HepG2 (cell line): Measurements from ENCODE around the gene PRSS38. TPM values are rescaled to one million over a fixed set of nuclear protein-coding genes. Genes with fewer than 3 reads are reported as not detected.

Experiments used
- ATAC-seq: fragments of 200-7000 bp; cut with Tn5 transposase; 3 replicates; pipeline ENCODE4 v1.9.1; 2020; ENCODE audit warnings: mild to moderate bottlenecking, moderate library complexity
- BruUV-seq: library from RNA; stranded (reverse); fragments of 400-500 nt; replicated peaks from 2 replicates; lab custom pipeline; 2021; lab: Mats Ljungman, UMichigan
- CTCF ChIA-PET: fragments of 300-600 bp; formaldehyde crosslinking; extraction: SDS; loops from one replicate; lab custom pipeline; 2021; ENCODE audit warnings: low total read pairs, inconsistent platforms, low intra/inter-chr PET ratio; lab: Yijun Ruan, JAX
- POLR2A ChIA-PET: fragments of 350-600 bp; sonication (Branson Sonifier 250); formaldehyde crosslinking; loops from one replicate; lab custom pipeline; 2020; ENCODE audit warnings: antibody characterized with exemption, inconsistent platforms; lab: Yijun Ruan, JAX
- DNase-seq: peaks from one replicate; pipeline ENCODE4 v3.0.0-alpha.2; 2015; ENCODE audit warnings: low spot score
- FAIRE-seq: peaks from 3 replicates; lab custom pipeline; 2011; peaks lifted over from hg19 to GRCh38; lab: Jason Lieb, UNC
- H2AFZ ChIP-seq: one replicate; pipeline ENCODE4 v1.6.1; 2011; ENCODE audit warnings: low read length, inconsistent platforms
- H3K27ac ChIP-seq: fragments of 300-600 bp; 3 replicates; pipeline ENCODE4 v1.8.0; 2011; ENCODE audit warnings: mixed run types, mild to moderate bottlenecking, mixed read lengths, low read length, inconsistent platforms; ENCODE audit not compliant: insufficient read depth; ENCODE audit errors: extremely low read length
- H3K27me3 ChIP-seq, 2 experiments: fragments of 200-600 bp in 1 of 2; 2 replicates in 1 of 2; 3 replicates in 1 of 2; pipeline versions ENCODE4 v1.6.0 to v1.8.0; 2011; ENCODE audit warnings: low read length in 2 of 2, mild to moderate bottlenecking in 2 of 2, moderate library complexity in 2 of 2, inconsistent platforms in 1 of 2; ENCODE audit not compliant: insufficient read depth in 2 of 2, control insufficient read depth in 1 of 2
- H3K36me3 ChIP-seq, 2 experiments: fragments of 200-600 bp in 1 of 2; replicated peaks in 1 of 2; 2 replicates in 1 of 2; 3 replicates in 1 of 2; pipeline versions ENCODE4 v1.5.1 to v1.8.0; 2011; ENCODE audit warnings: low read length in 2 of 2, inconsistent platforms in 1 of 2; ENCODE audit not compliant: insufficient read depth in 2 of 2, control insufficient read depth in 1 of 2
- H3K4me1 ChIP-seq: 2 replicates; pipeline ENCODE4 v1.5.1; 2012; ENCODE audit warnings: low read length, inconsistent platforms; ENCODE audit not compliant: insufficient read depth
- H3K4me2 ChIP-seq: 2 replicates; pipeline ENCODE4 v1.6.0; 2011; ENCODE audit warnings: low read depth, low read length, inconsistent platforms
- H3K4me3 ChIP-seq, 3 experiments: fragments of 200-600 bp in 1 of 3; sonication (generic), shearing (Covaris generic) in 1 of 3; replicated peaks in 1 of 3; 2 replicates each; pipeline ENCODE4 v1.5.1; 2011 to 2016; ENCODE audit warnings: low read length in 3 of 3, inconsistent platforms in 2 of 3, low read depth in 2 of 3, mild to moderate bottlenecking in 2 of 3, control low read depth in 1 of 3, mixed read lengths in 1 of 3; ENCODE audit not compliant: insufficient read depth in 1 of 3
- H3K79me2 ChIP-seq: one replicate; pipeline ENCODE4 v1.6.1; 2011; ENCODE audit warnings: low read length, inconsistent platforms; ENCODE audit not compliant: insufficient read depth
- H3K9ac ChIP-seq: 2 replicates; pipeline ENCODE4 v1.6.0; 2011; ENCODE audit warnings: mild to moderate bottlenecking, low read depth, low read length, inconsistent platforms; ENCODE audit not compliant: insufficient read depth
- H3K9me3 ChIP-seq: 2 replicates; pipeline ENCODE4 v1.5.1; 2012; ENCODE audit warnings: mild to moderate bottlenecking, low read length
- H4K20me1 ChIP-seq: 2 replicates; pipeline ENCODE4 v1.6.0; 2011; ENCODE audit warnings: inconsistent platforms, mild to moderate bottlenecking, low read length, moderate library complexity; ENCODE audit not compliant: insufficient read depth
- BCL6 ChIP-seq: IDR thresholded peaks from 2 replicates; pipeline ENCODE4 v1.6.1; 2016; ENCODE audit warnings: missing genetic modification reagents, missing compliant biosample characterization
- HDAC1 ChIP-seq: sonication (generic); formaldehyde crosslinking; IDR thresholded peaks from 2 replicates; pipeline ENCODE4 v1.5.1; 2020; ENCODE audit warnings: mild to moderate bottlenecking, missing genetic modification reagents
- HMG20B ChIP-seq: conservative IDR thresholded peaks from 2 replicates; pipeline ENCODE4 v1.6.1; 2016; ENCODE audit warnings: missing genetic modification reagents, missing compliant biosample characterization
- KAT2B ChIP-seq: fragments of 150-350 bp; IDR thresholded peaks from 2 replicates; pipeline ENCODE4 v1.6.1; 2014; ENCODE audit warnings: low read depth, low read length, borderline replicate concordance
- KDM5A ChIP-seq: fragments of 200-600 bp; sonication (generic); IDR thresholded peaks from 2 replicates; pipeline ENCODE4 v1.7.0; 2018; ENCODE audit warnings: antibody characterized with exemption, mild to moderate bottlenecking, low read length, borderline replicate concordance
- PAX8 ChIP-seq: sonication (generic); formaldehyde crosslinking; IDR thresholded peaks from 2 replicates; pipeline ENCODE4 v1.8.0; 2022; ENCODE audit warnings: mild to moderate bottlenecking, missing genetic modification reagents, borderline replicate concordance
- PHF5A ChIP-seq: IDR thresholded peaks from one replicate; pipeline ENCODE4 v1.6.1; 2018; ENCODE audit warnings: low read depth, missing genetic modification reagents; ENCODE audit not compliant: unreplicated experiment
- TBP ChIP-seq: sonication (generic); formaldehyde crosslinking; IDR thresholded peaks from 2 replicates; pipeline ENCODE4 v1.5.0; 2020; ENCODE audit warnings: missing genetic modification reagents
- UBTF ChIP-seq: sonication (generic); formaldehyde crosslinking; IDR thresholded peaks from 2 replicates; pipeline ENCODE4 v1.4.0; 2020; ENCODE audit warnings: mild to moderate bottlenecking, missing genetic modification reagents
- ZBTB1 ChIP-seq: sonication (generic); formaldehyde crosslinking; IDR thresholded peaks from 2 replicates; pipeline ENCODE4 v1.4.0; 2020; ENCODE audit warnings: missing genetic modification reagents, borderline replicate concordance
- ZBTB44 ChIP-seq: sonication (generic); formaldehyde crosslinking; IDR thresholded peaks from 2 replicates; pipeline ENCODE4 v1.4.0; 2020; ENCODE audit warnings: missing genetic modification reagents
- ZMYM4 ChIP-seq: sonication (generic); formaldehyde crosslinking; IDR thresholded peaks from 2 replicates; pipeline ENCODE4 v1.8.1; 2023; ENCODE audit warnings: mild to moderate bottlenecking, missing genetic modification reagents
- ZNF501 ChIP-seq: sonication (generic); formaldehyde crosslinking; IDR thresholded peaks from 2 replicates; pipeline ENCODE4 v1.5.1; 2020; ENCODE audit warnings: mild to moderate bottlenecking, moderate library complexity, missing genetic modification reagents
- WGBS: methylation state at CpG from one replicate; pipeline ENCODE4 v1.1.6; 2017; ENCODE audit warnings: low lambda C conversion rate; 5-methylcytosine and 5-hydroxymethylcytosine counted together
- in situ Hi-C: cut with HindIII; loops from 2 replicates; pipeline ENCODE4 v1.10.0; 2017; ENCODE audit warnings: low pct_unique_long_range_greater_than_20kb; ENCODE audit not compliant: extremely low pct_ligation_motif_present
- intact Hi-C: fragments of 100-400 bp; cut with micrococcal nuclease; formaldehyde crosslinking; loops from one replicate; pipeline ENCODE4 v1.10.0; 2022; ENCODE audit not compliant: unreplicated experiment
- polyA plus RNA-seq, 8 experiments: library from polyadenylated mRNA; depleted of rRNA in 3 of 8; stranded (reverse) in 7 of 8; unstranded in 1 of 8; fragments of >200 nt; fragmentation: Illumina TruSeq in 4 of 8; extraction: Trizol in 4 of 8; gene quantifications; 2 replicates each; pipeline versions ENCODE4 v1.2.1 to v1.2.3, GENCODE V29; 2011 to 2016; ENCODE audit warnings: low read depth in 4 of 8, missing spikeins in 1 of 8, mixed read lengths in 1 of 8; ENCODE audit not compliant: insufficient read depth in 1 of 8
- total RNA-seq, 5 experiments: library from RNA; depleted of rRNA; stranded (reverse); fragments of >200 nt; fragmentation: Illumina TruSeq; extraction: Trizol; gene quantifications; 2 replicates each; pipeline ENCODE4 v1.2.3, GENCODE V29; 2016; ENCODE audit warnings: low read depth in 1 of 5
- TF ChIP-seq, protein P1 (sequence below): sonication (generic); formaldehyde crosslinking; IDR thresholded peaks from 2 replicates; pipeline ENCODE4 v1.4.0; 2020; ENCODE audit warnings: mild to moderate bottlenecking, missing genetic modification reagents
- TF ChIP-seq, protein P2 (sequence below): sonication (generic); formaldehyde crosslinking; IDR thresholded peaks from 2 replicates; pipeline ENCODE4 v1.4.0; 2020; ENCODE audit warnings: missing genetic modification reagents

Gene PRSS38
- total and polyA plus RNA-seq, 2 of the 13 experiments (the other 11 are each of a cell fraction or from before 2014, with no cell fraction given): not detected

DNA sequence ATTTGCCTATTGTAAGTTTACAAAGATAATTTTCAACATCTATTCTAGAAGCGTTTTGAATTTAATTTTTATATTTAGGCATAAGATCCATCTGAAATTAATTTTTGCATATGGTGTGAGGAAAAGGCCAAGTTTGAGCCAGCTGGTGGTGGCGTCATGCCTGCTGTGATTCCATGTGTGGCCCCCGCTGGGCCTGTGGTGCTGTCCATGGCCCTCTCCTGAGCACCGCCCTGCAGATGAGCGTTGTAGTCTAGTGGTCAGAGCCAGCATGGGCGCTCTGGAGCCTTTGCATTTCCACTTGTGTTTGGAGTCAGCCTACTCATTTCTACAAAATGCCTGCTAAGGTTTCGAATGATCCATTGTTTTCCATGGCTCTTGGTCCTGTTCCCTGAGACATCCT is 22.7 kb downstream of the PRSS38 start:
- CTCF ChIA-PET: no interaction called here
- TF ChIP-seq TBP (CRISPR knock-in tag) (no peak), ZNF501 (no peak), PAX8 (CRISPR knock-in tag) (no peak), UBTF (CRISPR knock-in tag) (no peak), BCL6 (CRISPR knock-in tag) (no peak), ZBTB44 (no peak), HMG20B (CRISPR knock-in tag) (no peak), HDAC1 (CRISPR knock-in tag) (no peak), KAT2B (no peak), PHF5A (CRISPR knock-in tag) (no peak), ZMYM4 (CRISPR knock-in tag) (no peak), KDM5A (no peak), ZBTB1 (CRISPR knock-in tag) (no peak)
- TF ChIP-seq, protein P1, sequence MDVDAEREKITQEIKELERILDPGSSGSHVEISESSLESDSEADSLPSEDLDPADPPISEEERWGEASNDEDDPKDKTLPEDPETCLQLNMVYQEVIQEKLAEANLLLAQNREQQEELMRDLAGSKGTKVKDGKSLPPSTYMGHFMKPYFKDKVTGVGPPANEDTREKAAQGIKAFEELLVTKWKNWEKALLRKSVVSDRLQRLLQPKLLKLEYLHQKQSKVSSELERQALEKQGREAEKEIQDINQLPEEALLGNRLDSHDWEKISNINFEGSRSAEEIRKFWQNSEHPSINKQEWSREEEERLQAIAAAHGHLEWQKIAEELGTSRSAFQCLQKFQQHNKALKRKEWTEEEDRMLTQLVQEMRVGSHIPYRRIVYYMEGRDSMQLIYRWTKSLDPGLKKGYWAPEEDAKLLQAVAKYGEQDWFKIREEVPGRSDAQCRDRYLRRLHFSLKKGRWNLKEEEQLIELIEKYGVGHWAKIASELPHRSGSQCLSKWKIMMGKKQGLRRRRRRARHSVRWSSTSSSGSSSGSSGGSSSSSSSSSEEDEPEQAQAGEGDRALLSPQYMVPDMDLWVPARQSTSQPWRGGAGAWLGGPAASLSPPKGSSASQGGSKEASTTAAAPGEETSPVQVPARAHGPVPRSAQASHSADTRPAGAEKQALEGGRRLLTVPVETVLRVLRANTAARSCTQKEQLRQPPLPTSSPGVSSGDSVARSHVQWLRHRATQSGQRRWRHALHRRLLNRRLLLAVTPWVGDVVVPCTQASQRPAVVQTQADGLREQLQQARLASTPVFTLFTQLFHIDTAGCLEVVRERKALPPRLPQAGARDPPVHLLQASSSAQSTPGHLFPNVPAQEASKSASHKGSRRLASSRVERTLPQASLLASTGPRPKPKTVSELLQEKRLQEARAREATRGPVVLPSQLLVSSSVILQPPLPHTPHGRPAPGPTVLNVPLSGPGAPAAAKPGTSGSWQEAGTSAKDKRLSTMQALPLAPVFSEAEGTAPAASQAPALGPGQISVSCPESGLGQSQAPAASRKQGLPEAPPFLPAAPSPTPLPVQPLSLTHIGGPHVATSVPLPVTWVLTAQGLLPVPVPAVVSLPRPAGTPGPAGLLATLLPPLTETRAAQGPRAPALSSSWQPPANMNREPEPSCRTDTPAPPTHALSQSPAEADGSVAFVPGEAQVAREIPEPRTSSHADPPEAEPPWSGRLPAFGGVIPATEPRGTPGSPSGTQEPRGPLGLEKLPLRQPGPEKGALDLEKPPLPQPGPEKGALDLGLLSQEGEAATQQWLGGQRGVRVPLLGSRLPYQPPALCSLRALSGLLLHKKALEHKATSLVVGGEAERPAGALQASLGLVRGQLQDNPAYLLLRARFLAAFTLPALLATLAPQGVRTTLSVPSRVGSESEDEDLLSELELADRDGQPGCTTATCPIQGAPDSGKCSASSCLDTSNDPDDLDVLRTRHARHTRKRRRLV (CRISPR knock-in tag): no peak
- TF ChIP-seq, protein P2, sequence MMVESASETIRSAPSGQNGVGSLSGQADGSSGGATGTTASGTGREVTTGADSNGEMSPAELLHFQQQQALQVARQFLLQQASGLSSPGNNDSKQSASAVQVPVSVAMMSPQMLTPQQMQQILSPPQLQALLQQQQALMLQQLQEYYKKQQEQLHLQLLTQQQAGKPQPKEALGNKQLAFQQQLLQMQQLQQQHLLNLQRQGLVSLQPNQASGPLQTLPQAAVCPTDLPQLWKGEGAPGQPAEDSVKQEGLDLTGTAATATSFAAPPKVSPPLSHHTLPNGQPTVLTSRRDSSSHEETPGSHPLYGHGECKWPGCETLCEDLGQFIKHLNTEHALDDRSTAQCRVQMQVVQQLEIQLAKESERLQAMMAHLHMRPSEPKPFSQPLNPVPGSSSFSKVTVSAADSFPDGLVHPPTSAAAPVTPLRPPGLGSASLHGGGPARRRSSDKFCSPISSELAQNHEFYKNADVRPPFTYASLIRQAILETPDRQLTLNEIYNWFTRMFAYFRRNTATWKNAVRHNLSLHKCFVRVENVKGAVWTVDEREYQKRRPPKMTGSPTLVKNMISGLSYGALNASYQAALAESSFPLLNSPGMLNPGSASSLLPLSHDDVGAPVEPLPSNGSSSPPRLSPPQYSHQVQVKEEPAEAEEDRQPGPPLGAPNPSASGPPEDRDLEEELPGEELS (CRISPR knock-in tag): no peak

More for the DNA sequence above, 22.7 kb downstream of the PRSS38 start:
- POLR2A ChIA-PET: no interaction called here
- ATAC-seq: no peak
- intact Hi-C loops: no loop called here
- Histone ChIP-seq H3K9me3 (no peaks in the 10 kb centered on the region), H3K27me3 (peaks cover 1 to 7% of the 10 kb centered on the region in 2 experiments; a peak in 1 of 5 replicates), H3K9ac (no peak overlapping the region), H4K20me1 (no peaks in the 10 kb centered on the region), H3K4me2 (no peak overlapping the region), H3K27ac (no peak overlapping the region), H3K4me1 (no peaks in the 10 kb centered on the region), H2AFZ (no peak overlapping the region), H3K79me2 (no peaks in the 10 kb centered on the region), H3K36me3 (no peaks in the 10 kb centered on the region), H3K4me3 (no peak overlapping the region)
- in situ Hi-C loops: no loop called here
- FAIRE-seq: no peak
- no peak for DNase-seq
- BruUV-seq: no TSS peak
- WGBS: 23% methylated on average over 6 of the region's 7 CpGs
